Measurements from ENCODE around the gene CHD5. TPM values are rescaled to one million over a fixed set of nuclear protein-coding genes. Genes with fewer than 3 reads are reported as not detected.
A peak's percentile ranks its signal among the peaks of the same experiment; 100 is the strongest.

Gene CHD5
- total and polyA plus RNA-seq, 12 donors: 0.01 to 0.78 (median 0.17) TPM

DNA sequence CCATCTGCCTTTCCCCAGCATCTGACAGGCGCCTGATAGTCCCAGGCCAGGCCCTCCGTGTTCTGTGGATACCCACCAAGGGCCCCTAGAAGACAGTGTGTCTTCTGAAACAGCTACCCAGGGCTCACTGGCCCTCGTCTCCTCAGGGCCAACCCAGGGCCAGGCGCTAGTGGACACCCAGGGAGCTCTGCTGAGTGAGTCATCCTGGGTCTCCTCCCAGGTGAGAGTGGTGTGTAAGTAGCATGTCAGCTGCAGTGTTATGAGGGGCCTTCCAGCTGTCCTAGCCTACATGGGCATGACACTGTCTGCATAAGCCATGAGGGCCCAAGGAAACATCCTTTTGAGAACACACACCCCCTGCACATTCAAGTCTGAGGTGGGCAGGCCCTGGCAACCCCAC is 36.7 kb downstream of the CHD5 start:
- Histone ChIP-seq H3K4me3 (no peak overlapping the region), H3K4me1 (peaks cover 0 to 4% (median under 1%) of the 10 kb centered on the region in 9 donors), H3K36me3 (no peaks in the 10 kb centered on the region), H3K9me3 (no peaks in the 10 kb centered on the region), H3K27ac (no peak overlapping the region), H3K27me3 (peaks cover 4 to 49% (median 40%) of the 10 kb centered on the region in 7 donors)
- DNase-seq (no peak), ATAC-seq (no peak)
- TF ChIP-seq, protein P1, sequence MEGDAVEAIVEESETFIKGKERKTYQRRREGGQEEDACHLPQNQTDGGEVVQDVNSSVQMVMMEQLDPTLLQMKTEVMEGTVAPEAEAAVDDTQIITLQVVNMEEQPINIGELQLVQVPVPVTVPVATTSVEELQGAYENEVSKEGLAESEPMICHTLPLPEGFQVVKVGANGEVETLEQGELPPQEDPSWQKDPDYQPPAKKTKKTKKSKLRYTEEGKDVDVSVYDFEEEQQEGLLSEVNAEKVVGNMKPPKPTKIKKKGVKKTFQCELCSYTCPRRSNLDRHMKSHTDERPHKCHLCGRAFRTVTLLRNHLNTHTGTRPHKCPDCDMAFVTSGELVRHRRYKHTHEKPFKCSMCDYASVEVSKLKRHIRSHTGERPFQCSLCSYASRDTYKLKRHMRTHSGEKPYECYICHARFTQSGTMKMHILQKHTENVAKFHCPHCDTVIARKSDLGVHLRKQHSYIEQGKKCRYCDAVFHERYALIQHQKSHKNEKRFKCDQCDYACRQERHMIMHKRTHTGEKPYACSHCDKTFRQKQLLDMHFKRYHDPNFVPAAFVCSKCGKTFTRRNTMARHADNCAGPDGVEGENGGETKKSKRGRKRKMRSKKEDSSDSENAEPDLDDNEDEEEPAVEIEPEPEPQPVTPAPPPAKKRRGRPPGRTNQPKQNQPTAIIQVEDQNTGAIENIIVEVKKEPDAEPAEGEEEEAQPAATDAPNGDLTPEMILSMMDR (IDR thresholded peaks at IDR 0.05): no peak
- 84 to 85% methylated on average over 4 of the region's 4 CpGs for WGBS, 2 donors
- intact Hi-C loops (cut with DNase I): no loop called here

DNA sequence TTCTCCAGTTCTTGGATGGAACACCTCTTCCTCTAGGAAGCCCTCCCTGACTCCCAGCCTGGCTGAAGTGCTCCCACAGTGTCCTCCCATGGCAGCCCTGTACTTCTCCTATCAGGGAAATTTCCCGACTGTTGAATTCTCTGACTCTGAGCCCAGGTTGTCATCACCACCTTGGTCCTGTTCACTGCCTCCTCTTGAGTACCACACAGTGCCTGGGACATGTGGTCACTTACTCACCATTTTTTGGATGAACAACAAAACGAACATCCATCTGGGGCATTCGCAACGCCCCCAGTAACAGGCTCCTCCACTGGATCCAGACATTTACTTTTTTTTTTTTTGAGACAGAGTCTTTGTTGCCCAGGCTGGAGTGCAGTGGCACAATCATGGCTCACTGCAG is 37.4 kb downstream of the CHD5 start:
- TF ChIP-seq, protein P1 (IDR thresholded peaks at IDR 0.05): no peak
- no peak for DNase-seq
- intact Hi-C loops (cut with DNase I): no loop called here
- Histone ChIP-seq H3K27me3 (peaks cover 4 to 42% (median 34%) of the 10 kb centered on the region in 7 donors), H3K4me3 (no peak overlapping the region), H3K9me3 (no peaks in the 10 kb centered on the region), H3K27ac (no peak overlapping the region), H3K4me1 (no peaks in the 10 kb centered on the region), H3K36me3 (no peaks in the 10 kb centered on the region)
- no peak for ATAC-seq
- WGBS, 2 donors: 68 to 71% methylated on average over 4 of the region's 4 CpGs

DNA sequence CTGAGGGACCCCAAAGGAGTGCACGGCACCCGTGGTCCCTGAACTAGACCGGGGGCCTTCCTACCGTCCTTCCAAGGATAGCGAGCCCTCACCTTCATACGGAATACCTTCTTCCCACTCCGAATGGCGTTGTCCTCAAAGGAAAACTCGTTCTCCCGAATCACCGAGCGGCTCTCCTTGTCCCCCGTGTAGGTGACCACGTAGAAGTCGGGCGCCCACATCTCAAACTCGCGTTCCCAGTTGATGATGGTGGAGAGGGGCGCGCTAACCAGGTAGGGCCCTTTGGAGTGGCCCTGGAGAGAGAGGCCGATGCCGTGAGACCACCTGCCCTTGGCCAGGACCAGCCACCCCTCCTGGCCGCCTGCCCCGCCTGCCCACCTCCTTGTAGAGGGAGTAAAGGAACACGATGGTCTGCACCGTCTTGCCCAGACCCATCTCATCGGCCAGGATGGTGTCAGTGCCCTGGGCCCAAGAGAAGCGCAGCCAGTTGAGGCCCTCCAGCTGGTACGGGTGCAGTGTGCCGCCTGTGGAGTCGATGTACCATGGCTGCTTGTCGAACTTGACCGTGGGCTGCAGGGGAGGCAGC is 38.0 kb downstream of the CHD5 start:
- Histone ChIP-seq H3K36me3 (no peaks in the 10 kb centered on the region), H3K4me3 (no peak overlapping the region), H3K27me3 (peaks cover 0 to 36% (median 28%) of the 10 kb centered on the region in 7 donors), H3K27ac (no peak overlapping the region), H3K4me1 (no peaks in the 10 kb centered on the region), H3K9me3 (no peaks in the 10 kb centered on the region)
- TF ChIP-seq, protein P1 (IDR thresholded peaks at IDR 0.05): no peak
- WGBS, 2 donors: 93 to 94% methylated on average over 33 of the region's 33 CpGs
- DNase-seq: peak in 1 of 2 donors; percentile 7
- intact Hi-C loops (cut with DNase I): no loop called here
- ATAC-seq: no peak

DNA sequence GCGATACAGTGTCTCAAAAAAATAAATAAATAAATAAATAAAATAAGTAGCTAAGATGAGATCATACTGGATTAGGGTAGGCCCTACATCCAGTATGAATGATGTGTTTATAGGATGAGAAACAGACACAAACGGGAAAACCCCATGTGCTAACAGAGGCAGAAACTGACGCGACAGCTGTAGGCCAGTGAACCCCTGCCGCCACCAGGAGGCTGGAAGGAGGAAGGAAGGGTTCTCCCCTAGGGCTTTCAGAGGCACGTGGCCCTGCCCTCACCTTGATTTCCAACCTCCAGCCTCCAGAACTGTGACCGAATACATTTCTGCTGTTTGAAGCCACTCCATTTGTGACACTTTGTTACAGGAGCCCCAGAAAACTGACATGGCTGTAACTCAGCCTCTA is 38.5 kb downstream of the CHD5 start:
- WGBS, 2 donors: 33 to 37% methylated on average over 7 of the region's 7 CpGs
- no peaks in the 10 kb centered on the region for H3K4me1 ChIP-seq
- H3K9me3 ChIP-seq: no peaks in the 10 kb centered on the region
- ATAC-seq: no peak
- TF ChIP-seq, protein P1 (IDR thresholded peaks at IDR 0.05): no peak
- no peak overlapping the region for H3K4me3 ChIP-seq
- peaks cover 0 to 31% (median 22%) of the 10 kb centered on the region in 7 donors for H3K27me3 ChIP-seq
- peak in 1 of 2 donors; percentile 1 for DNase-seq
- intact Hi-C loops (cut with DNase I): no loop called here
- no peak overlapping the region for H3K27ac ChIP-seq
- H3K36me3 ChIP-seq: no peaks in the 10 kb centered on the region
